GM21528 (cell line): ENCODE measurements around the gene KRTAP5-6.
"Not testable (repeated sequence)": the region's sequence is repeated elsewhere in the genome, so short reads cannot be mapped to it uniquely, and the experiment has no call there.

Experiments
- ATAC-seq: cut with Tn5 transposase; IDR thresholded peaks from one replicate; pipeline ENCODE4 v1.9.1; 2021; ENCODE audit warnings: mild to moderate bottlenecking, moderate library complexity; ENCODE audit not compliant: unreplicated experiment, low FRiP score

KRTAP5-6 gene

GRCh38 chr11:1661454-1662269 is 35.3 kb upstream of the KRTAP5-6 start:
- not testable (repeated sequence) for ATAC-seq

DNA sequence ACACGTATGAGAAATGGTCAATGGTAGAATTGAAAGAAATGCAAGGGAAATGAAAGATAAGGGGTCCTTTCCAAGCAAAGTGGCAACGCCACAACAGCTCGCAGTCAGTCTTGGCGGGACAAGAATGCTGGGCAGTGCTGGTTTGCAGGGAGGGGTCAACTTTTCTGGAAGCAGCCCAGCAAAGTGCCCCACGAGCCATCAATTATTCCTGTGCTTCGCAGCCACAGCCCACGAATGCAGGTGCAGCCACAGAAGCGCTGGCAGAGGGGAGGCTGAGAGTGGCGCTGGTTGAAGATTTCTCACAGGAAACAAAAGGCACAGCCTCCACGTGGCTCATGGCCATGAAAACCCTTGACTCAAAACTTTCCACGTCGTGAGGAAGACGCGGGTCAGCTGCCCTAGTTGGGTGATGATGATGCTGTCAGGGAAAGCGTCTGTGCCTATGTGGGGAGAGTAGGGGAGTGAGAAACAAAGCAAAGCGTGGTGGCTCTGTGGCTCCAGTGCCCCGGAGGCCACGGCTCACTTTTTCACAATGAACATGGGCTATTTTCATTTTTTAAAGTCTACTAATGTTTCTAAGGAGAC is 34.2 kb upstream of the KRTAP5-6 start:
- ATAC-seq, result not testable (repeated sequence)

GRCh38 chr11:1665313-1665712 is 31.7 kb upstream of the KRTAP5-6 start:
- ATAC-seq, result no peak

DNA sequence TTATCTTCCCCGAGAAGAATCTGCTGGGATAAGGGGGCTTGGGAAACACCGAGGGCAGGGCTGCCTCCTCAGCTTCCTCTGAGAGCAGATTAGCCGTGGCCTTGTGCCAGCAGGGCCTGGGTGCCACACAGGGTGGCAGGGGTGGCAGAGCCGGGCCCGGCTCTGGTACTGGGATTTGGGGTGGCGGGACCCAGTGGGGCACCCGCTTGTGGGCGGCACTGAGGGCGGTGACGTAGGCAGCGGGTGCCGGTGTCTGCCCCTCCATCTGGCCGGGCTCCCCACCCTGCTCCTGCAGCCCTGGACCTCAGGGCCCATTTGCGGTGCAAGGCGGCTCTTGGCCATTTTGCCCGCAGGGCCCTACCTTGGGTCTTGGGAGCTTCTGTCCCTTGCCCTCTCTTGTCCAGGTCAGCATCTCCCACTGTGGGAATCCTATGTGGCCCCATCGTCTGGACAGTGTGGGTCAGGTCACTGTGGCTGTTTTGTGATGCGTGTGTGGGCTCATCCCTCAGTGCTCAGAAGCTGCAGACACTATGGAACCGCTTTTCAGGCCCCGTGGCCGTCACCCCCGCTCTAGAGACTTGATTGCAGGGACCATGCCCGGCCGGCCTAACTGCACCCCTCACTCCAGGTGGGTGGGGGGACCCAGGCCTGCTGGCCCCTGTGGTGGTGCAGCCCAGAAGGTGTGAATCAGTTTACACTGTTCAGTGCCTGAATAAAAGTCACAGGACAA is 29.7 kb upstream of the KRTAP5-6 start:
- ATAC-seq, result no peak

DNA sequence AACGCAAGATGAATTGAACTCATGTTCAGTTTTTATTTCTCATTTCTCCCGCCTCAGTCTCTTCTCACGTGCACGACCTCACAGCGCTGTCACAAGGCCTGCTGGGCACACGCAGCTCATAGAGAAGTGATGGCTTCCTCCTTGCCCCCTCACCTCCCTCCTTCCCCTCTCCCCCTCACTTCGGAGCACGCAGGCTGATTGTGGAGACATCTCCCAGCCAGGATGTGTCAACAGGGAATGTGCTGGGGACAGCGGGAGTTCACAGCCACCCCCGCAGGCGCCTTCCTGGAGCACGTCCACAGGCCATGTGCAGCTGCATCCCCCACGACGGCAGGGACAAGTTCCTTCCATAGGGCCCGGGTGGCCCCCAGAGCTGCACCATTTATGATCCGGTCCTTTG is 29.1 kb upstream of the KRTAP5-6 start:
- ATAC-seq, result no peak

- no peak for ATAC-seq
Measured at GRCh38 chr11:1668911-1669473, 28.0 kb upstream of the KRTAP5-6 start.

- ATAC-seq, result no peak
Measured at GRCh38 chr11:1669546-1670218, 27.3 kb upstream of the KRTAP5-6 start.

- not testable (repeated sequence) for ATAC-seq
Measured at GRCh38 chr11:1670457-1670856, 26.5 kb upstream of the KRTAP5-6 start.

DNA sequence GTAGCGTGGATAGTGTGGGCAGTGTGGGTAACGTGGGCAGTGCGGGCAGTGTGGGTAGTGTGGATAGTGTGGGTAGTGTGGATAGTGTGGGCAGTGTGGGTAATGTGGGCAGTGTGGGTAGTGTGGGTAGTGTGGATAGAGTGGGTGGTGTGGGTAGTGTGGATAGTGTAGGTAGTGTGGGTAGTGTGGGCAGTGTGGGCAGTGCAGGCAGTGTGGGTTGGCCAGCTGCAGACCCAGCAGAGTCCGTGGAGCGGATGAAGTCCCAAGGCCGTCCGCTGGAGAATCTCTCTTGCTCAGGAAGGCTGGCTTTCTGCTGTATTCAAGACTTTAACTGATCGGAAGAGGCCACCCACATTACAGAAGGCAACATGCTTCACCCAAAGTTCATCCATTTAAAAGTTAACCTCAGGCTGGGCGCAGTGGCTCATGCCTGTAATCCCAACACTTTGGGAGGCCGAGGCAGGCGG is 26.1 kb upstream of the KRTAP5-6 start:
- ATAC-seq, result no peak

GRCh38 chr11:1671658-1672057 is 25.3 kb upstream of the KRTAP5-6 start:
- ATAC-seq, result no peak

DNA sequence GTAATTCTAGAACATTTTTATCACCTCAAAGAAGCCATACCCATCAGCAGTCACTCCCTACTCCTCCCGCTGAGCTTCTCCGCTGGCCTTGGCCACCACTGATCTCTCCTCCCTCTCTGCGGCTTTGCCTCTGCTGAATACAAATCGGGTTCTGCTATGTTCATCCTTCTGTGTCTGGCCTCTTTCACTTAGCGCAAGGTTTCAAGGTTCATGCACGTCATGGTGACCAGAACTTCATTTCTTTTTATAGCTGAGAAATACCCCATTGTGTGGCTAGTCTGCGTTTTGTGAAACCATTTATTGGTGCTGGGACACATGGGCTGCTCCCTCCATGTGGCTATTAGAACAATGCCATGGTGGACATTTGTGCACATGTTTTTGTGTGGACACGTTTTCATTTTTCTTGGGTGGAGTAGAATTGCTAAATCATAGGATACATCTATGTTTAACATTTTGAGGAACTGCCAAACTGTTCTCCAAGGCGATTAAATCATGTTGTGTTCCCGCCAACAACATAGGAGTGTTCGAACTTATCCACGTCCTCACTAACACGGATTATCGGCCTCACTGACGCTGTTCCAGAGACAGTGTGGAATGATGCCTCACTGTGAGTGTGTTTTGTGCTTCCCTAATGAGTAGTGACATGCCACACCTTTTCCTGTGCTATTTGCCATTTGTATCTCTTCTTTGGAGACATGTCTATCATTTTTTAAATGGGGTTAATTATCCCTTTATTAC is 24.2 kb upstream of the KRTAP5-6 start:
- ATAC-seq, result no peak

GRCh38 chr11:1673446-1674172 is 23.4 kb upstream of the KRTAP5-6 start:
- no peak for ATAC-seq

DNA sequence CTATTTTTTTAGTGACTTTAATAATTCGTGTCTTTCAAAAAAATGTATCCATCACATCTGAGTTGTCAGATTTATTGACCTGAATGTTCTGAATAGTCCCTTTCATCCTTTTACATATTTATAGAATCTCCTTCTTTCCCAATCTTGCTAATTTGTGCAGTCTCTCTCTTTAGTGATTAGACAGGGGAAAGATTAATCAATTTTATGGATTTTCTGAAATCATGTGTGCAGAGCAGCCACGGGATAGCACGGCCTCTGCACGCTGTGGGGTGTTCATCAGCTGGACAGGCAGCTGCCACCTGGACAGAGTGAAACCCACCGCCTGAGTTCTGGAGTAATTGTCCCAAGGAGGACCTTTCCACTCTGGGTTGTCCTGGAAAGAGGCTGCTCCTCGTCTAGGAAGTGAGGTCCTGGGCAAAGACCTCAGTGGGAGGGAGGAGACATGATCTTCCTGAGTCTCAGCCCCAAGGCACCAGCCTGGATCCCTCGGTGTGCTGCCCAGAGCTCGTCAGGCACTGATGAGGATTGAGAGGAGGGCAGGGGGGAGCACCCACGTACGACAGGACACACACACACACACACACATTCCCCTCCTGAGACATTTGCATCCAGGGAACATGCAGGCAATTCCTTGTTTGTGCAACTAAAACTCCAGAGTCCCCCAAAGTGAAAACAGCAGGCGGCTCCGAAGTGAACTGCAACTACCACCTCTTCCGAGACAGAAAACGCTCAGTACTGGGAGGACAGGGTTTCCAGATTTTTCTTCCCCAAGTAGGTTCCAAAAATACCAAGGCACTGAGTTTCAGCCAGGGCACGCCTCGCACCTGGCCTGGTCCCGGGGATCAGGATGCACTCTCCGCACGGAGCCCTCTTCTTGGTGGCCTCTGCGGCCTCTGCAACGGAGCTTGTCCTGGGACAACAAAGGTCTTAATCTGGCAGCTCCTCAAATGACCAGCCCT is 22.5 kb upstream of the KRTAP5-6 start:
- ATAC-seq, result no peak

DNA sequence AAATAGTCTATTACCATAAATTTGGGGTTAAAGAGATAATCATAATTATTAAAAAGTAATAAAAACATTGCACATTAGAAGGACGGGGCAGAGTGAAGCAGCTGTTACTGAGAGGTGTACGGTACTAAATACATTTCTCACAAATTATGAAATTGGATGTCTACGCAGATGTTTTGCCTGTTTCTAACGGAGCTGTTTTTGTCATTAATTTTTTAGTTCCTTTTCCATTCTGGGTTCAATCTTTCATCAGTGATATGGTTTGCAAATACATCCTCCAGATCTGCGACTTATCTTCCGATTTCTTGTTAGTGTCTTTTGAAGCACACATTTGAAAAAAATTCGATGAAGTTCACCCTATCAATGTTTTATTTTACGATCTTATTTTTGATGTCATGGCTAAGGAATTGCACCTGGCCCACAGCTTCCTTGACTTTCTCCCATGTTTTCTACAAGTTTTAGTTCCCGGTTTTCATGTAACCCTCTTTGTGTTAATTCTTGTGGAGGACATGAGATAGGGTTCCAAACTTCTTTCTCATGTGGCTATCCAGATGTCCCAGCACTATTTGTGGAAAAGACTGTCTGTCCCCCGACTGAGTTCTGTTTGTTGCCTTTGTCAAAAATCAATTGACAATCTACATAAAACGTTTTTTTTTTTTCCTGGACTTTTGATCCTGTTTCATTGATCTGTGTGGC is 21.3 kb upstream of the KRTAP5-6 start:
- ATAC-seq, result no peak

GRCh38 chr11:1676229-1676740 is 20.7 kb upstream of the KRTAP5-6 start:
- ATAC-seq, result no peak

GRCh38 chr11:1679881-1680280 is 17.1 kb upstream of the KRTAP5-6 start:
- ATAC-seq, result no peak

- ATAC-seq, result no peak
Measured at GRCh38 chr11:1682225-1682905, 14.6 kb upstream of the KRTAP5-6 start.
